ENCODE data around the gene NPY.

DNA sequence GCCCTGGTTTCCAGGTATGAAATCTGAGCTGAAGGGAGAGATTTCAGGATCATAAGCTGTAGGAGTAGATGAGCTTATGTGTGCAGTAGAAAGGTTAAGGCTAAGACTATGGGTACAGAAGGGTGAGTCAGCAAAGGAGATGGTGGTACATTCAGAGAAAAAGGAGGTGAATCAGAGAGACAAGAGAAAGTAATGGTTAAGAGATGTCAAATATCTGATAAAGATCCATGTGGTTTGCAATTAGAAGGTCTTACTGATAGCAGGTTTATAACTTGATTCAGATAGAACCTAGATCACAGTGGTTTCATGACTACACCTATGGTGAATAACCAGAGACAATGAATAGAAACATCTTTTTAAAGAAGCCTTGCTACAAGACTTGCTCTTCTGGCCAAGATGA is 4.5 kb upstream of the NPY start:
- TF ChIP-seq, protein P1, sequence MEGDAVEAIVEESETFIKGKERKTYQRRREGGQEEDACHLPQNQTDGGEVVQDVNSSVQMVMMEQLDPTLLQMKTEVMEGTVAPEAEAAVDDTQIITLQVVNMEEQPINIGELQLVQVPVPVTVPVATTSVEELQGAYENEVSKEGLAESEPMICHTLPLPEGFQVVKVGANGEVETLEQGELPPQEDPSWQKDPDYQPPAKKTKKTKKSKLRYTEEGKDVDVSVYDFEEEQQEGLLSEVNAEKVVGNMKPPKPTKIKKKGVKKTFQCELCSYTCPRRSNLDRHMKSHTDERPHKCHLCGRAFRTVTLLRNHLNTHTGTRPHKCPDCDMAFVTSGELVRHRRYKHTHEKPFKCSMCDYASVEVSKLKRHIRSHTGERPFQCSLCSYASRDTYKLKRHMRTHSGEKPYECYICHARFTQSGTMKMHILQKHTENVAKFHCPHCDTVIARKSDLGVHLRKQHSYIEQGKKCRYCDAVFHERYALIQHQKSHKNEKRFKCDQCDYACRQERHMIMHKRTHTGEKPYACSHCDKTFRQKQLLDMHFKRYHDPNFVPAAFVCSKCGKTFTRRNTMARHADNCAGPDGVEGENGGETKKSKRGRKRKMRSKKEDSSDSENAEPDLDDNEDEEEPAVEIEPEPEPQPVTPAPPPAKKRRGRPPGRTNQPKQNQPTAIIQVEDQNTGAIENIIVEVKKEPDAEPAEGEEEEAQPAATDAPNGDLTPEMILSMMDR (IDR thresholded peaks at IDR 0.05) = no peak
- TF ChIP-seq EP300 (IDR thresholded peaks at IDR 0.05) (no peak), POLR2AphosphoS5 (IDR thresholded peaks at IDR 0.05) (no peak)

Measured in gastroesophageal sphincter (tissue), 3 donors.